NCI-H1417 treated with DMSO at 0.1 percent for 48 hours (cell line): ENCODE measurements around the gene TLK1.
"Not testable (repeated sequence)": the region's sequence is repeated elsewhere in the genome, so short reads cannot be mapped to it uniquely, and the experiment has no call there.

Source experiments
- DNase-seq: peaks from one replicate; lab custom pipeline; 2025; lab: John Stamatoyannopoulos, UW

The TLK1 gene

GRCh38 chr2:171169839-171170238, 9.1 kb upstream of the TLK1 start:
- no peak for DNase-seq

GRCh38 chr2:171169333-171169732, 8.6 kb upstream of the TLK1 start:
- DNase-seq: no peak

- DNase-seq: no peak
Observed at GRCh38 chr2:171167352-171167997, 6.8 kb upstream of the TLK1 start.

DNA sequence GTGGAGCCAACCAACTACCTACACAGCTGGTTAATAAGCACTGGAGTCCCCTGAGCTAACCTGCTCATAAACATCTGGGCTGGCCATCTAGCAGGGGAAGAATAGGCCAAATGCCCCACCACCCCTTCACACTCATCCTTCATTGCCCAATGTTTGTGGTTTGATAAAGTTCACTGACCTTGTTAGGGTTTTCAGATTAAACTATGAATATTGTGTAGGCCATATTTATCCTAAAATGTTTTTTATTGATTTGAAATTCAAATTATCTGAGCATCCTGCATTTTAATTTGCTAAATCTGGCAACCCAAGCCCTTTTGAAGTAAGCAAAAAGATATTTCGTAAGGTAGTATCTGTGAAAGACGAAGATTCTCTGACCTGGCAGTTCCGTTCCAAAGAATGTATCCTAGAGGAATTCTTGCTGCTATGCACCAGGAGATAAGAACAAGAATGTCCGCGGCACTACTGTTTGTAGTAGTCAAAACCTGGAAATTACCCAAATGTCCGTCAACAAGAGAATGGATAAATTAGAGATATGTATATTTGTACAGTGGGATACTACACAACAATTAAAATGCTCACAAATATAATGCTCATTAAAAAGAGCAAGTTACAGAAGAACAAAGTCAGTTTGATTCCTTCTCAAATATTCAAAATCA, 5.8 kb upstream of the TLK1 start:
- no peak for DNase-seq

DNA sequence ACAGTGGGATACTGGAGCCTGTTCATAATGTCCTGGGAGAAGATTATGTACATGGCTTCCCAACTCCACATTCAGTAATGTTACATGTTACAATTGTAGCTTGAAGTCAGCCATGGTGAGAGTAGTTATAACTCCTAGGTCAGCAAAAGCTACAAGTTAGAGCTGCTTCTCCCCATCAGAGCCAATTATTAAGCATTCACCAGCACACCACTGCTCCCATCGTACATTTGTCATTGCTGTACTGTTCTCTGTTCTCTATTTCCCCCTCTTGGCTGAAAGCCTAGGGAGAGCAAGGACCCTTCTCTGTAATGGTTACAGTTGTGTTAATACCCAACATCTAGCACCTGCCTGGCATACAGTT, 5.3 kb upstream of the TLK1 start:
- DNase-seq: no peak

- DNase-seq: no peak
Observed at GRCh38 chr2:171163261-171163660, 2.6 kb upstream of the TLK1 start.

DNA sequence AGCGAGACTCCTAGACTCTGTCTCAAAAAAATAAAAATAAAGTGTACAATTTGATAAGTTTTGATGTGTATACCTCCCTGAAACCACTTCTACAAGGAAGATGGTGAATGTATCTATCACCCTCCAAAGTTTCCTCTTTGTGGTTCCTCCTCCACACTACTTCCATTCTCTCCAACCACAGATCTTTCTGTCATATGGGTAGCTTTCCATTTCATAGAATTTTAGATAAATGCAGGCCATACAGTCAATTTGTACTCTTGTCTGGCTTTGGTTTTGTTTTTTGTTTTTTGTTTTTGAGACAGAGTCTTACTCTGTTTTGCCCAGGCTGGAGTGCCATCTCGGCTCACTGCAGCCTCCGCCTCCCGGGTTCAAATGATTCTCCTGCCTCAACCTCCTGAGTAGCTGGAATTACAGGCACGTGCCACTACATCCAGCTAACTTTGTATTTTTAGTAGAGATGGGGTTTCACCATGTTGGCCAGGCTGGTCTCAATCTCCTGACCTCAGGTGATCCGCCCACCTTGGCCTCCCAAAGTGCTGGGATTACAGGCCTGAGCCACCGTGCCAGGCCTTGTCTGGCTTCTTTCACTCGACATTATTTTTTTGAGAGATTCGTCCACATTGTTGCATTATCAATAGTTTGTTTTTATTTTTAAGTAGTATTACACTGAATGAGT, 2.0 kb upstream of the TLK1 start:
- DNase-seq: not testable (repeated sequence)

- no peak for DNase-seq
Observed at GRCh38 chr2:171160956-171161740, 455 bp upstream of the TLK1 start.

GRCh38 chr2:171159372-171160118, 1.1 kb downstream of the TLK1 start:
- no peak for DNase-seq

GRCh38 chr2:171158790-171159371, 1.8 kb downstream of the TLK1 start:
- no peak for DNase-seq

GRCh38 chr2:171158036-171158789, 2.5 kb downstream of the TLK1 start:
- DNase-seq: no peak

DNA sequence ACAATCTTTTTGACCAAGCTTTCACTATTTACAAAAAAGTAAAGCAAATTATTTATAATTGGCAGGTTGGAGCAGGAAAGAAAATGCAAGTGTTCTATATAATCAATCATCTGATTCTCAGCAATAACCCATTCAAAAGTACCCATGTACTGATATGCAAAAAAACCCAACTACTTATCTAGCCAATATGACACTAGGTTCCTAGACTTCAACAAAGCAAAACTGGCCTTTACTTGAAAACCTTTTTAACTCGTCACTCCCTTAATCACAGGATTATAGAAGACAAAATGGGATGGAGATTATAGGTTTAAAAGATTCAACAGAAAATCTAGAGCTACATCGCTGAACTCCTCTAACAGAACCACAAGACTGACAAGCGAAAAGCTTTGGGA, 3.6 kb downstream of the TLK1 start:
- no peak for DNase-seq

DNA sequence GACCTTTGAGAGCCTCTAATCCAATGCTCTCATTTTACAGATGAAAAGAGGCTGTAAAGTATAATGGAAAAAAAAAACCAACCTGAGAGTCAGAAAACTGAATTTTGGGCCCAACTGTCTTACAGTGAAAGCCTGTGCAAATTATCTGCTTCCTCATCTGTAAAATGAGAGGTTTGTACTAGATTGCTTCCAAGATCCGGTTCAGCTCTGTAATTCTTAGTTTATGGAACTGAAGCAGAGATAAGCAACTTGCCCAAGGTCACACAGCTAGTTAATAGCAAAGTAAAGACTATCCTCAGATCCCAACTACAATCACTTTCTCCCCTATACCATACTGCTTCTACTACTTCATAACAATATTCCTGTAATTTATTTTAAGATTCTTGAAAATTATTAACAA, 6.3 kb downstream of the TLK1 start:
- no peak for DNase-seq

- no peak for DNase-seq
Observed at GRCh38 chr2:171150694-171151285, 9.9 kb downstream of the TLK1 start.

DNA sequence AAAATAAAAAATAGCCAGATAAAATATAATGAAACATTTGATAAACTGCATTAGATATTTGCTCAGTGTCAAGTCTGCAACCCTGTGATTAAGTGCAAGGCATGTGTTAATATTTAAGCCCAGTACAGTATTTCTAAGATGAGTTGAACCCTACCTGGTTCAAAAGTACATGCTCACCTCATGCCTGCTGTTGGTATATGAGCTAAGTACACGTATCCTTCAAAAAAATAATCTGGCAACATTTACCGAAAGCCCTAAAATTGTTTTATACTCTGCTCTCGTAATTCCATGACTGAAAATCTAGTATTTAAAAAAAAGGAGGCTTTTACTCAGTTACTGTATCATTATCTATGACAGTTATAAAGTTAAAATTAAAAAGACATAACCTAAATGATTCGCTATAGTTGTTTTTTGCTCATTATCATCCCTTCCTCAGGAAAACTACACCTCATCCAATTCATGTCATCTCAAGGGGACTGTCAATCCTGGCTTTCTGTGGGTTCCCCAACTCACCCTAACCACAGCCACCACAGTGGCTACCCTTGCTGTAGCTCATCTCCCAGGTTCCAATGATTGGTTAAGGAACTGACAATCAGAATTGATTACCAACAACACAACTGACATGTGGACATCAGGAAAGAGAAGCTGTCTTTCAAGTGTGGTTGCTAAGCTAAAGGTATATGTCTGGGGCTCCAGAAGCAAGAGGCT, 10.6 kb downstream of the TLK1 start:
- DNase-seq: no peak

- no peak for DNase-seq
Observed at GRCh38 chr2:171149171-171149938, 11.3 kb downstream of the TLK1 start.

- no peak for DNase-seq
Observed at GRCh38 chr2:171147081-171147480, 13.6 kb downstream of the TLK1 start.

DNA sequence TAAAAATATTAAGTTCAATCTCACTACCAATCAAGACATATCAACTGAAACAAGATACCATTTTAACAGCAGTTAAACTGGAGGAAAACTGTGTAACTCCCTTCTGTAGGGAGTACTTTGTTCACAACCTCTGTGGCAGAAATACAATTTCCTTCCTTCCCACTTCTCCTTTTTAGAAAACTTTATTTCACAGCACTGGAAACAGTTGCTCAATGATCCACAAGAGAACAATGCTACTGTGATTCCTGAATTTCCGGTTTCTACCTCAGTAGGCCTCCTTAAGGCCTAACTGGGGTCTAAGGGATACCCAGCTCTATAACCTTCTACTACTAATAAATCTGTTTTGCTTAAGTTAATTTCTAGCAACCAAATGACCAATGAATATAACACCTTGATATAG, 14.1 kb downstream of the TLK1 start:
- DNase-seq: no peak

GRCh38 chr2:171146071-171146470, 14.6 kb downstream of the TLK1 start:
- no peak for DNase-seq
